OCI-LY7 (cell line): Measurements from ENCODE around the gene RIMS3.

ENCODE experiments used
- CTCF ChIP-seq: fragments of 200-600 bp; sonication (generic); conservative IDR thresholded peaks from 2 replicates; pipeline ENCODE4 v1.5.1; 2014; ENCODE audit warnings: mild to moderate bottlenecking, antibody characterized with exemption, low read length, moderate library complexity, mixed read lengths
- EZH2phosphoT487 ChIP-seq: fragments of 200-600 bp; sonication (generic); IDR thresholded peaks from 2 replicates; pipeline ENCODE4 v1.6.1; 2018; ENCODE audit warnings: low read depth, borderline replicate concordance, mild to moderate bottlenecking, mixed run types, antibody characterized with exemption, low read length, moderate library complexity, mixed read lengths

GRCh38 chr1:40649592-40649930 is 15.9 kb downstream of the RIMS3 start:
- TF ChIP-seq CTCF (no peak), EZH2phosphoT487 (no peak)
